Mesothelial cell of epicardium (in vitro differentiated cells): Measurements from ENCODE around the gene RPL15. TPM values are rescaled to one million over a fixed set of nuclear protein-coding genes. Genes with fewer than 3 reads are reported as not detected.
A peak's percentile ranks its signal among the peaks of the same experiment; 100 is the strongest.

ENCODE experiments used
- DNase-seq, 2 experiments: peaks; one replicate each; pipeline ENCODE4 v3.0.0; 2021; ENCODE audit warnings: low spot score in 2 of 2; ENCODE audit not compliant: unreplicated experiment in 2 of 2
- H3K27ac Mint-ChIP-seq: 2 replicates; pipeline ENCODE4 v1.8.0; 2021; ENCODE audit warnings: mixed read lengths
- H3K27me3 Mint-ChIP-seq: 2 replicates; pipeline ENCODE4 v1.8.0; 2021; ENCODE audit warnings: low read depth, mixed read lengths
- H3K36me3 Mint-ChIP-seq: 2 replicates; pipeline ENCODE4 v1.8.0; 2021; ENCODE audit warnings: mixed read lengths
- H3K4me1 Mint-ChIP-seq: 2 replicates; pipeline ENCODE4 v1.8.0; 2021; ENCODE audit warnings: mixed read lengths
- H3K4me3 Mint-ChIP-seq: 2 replicates; pipeline ENCODE4 v1.8.0; 2021; ENCODE audit warnings: mild to moderate bottlenecking, moderate library complexity, mixed read lengths
- H3K9me3 Mint-ChIP-seq: 2 replicates; pipeline ENCODE4 v1.8.0; 2021; ENCODE audit warnings: mixed read lengths
- total RNA-seq: library from RNA; stranded (reverse); gene quantifications from 3 replicates; pipeline ENCODE4 v1.2.1, GENCODE V29; 2021
- TF ChIP-seq, protein P1 (sequence below): fragments of 200-600 bp; sonication (generic); IDR thresholded peaks from one replicate; pipeline ENCODE4 v1.5.0; 2021; ENCODE audit warnings: antibody characterized with exemption; ENCODE audit not compliant: unreplicated experiment

Gene RPL15
- total RNA-seq, 1 donor from 2014 or later, result 1,989 TPM

- peaks cover 7% of the 10 kb centered on the region for H3K9me3 Mint-ChIP-seq
- H3K27ac Mint-ChIP-seq, result no peak overlapping the region
- no peak overlapping the region for H3K4me3 Mint-ChIP-seq
- H3K4me1 Mint-ChIP-seq, result peaks cover 10% of the 10 kb centered on the region
- no peak for DNase-seq
- TF ChIP-seq, protein P1, sequence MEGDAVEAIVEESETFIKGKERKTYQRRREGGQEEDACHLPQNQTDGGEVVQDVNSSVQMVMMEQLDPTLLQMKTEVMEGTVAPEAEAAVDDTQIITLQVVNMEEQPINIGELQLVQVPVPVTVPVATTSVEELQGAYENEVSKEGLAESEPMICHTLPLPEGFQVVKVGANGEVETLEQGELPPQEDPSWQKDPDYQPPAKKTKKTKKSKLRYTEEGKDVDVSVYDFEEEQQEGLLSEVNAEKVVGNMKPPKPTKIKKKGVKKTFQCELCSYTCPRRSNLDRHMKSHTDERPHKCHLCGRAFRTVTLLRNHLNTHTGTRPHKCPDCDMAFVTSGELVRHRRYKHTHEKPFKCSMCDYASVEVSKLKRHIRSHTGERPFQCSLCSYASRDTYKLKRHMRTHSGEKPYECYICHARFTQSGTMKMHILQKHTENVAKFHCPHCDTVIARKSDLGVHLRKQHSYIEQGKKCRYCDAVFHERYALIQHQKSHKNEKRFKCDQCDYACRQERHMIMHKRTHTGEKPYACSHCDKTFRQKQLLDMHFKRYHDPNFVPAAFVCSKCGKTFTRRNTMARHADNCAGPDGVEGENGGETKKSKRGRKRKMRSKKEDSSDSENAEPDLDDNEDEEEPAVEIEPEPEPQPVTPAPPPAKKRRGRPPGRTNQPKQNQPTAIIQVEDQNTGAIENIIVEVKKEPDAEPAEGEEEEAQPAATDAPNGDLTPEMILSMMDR, result no peak
- H3K36me3 Mint-ChIP-seq, result no peaks in the 10 kb centered on the region
- no peaks in the 10 kb centered on the region for H3K27me3 Mint-ChIP-seq
Measured at GRCh38 chr3:23940775-23941174, 23.8 kb downstream of the RPL15 start.

DNA sequence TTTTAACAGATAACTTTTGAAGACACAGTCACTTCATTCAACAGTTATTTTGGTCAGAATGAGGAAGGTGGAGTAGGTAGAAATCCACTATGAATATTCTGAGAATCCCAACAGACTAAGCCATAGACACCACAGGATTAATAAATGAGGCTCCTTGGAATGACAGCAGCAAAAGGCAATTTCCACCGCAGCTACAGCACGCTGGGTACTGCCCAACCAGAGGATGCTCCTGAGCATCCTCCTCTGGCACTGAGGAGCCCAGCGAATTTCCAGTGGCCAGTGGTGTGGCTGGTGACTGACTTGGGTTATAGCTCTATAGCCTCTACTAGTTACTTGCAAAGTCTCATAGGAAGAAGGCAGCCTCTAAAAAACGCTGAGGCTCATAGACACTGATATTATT lies 24.5 kb downstream of the RPL15 start:
- TF ChIP-seq, protein P1, result no peak
- Mint-ChIP-seq H3K4me3 (no peak overlapping the region), H3K27me3 (no peaks in the 10 kb centered on the region), H3K4me1 (peaks cover 10% of the 10 kb centered on the region), H3K36me3 (no peaks in the 10 kb centered on the region), H3K27ac (no peak overlapping the region), H3K9me3 (peaks cover 7% of the 10 kb centered on the region)
- no peak for DNase-seq

GRCh38 chr3:23942546-23942945 lies 25.6 kb downstream of the RPL15 start:
- Mint-ChIP-seq H3K36me3 (no peaks in the 10 kb centered on the region), H3K27me3 (no peaks in the 10 kb centered on the region), H3K27ac (no peak overlapping the region), H3K4me1 (peaks cover 16% of the 10 kb centered on the region), H3K4me3 (no peak overlapping the region), H3K9me3 (peaks cover 7% of the 10 kb centered on the region)
- TF ChIP-seq, protein P1, result no peak
- no peak for DNase-seq

- H3K27ac Mint-ChIP-seq, result peak overlapping the region; percentile 75
- H3K4me3 Mint-ChIP-seq, result peak overlapping the region; percentile 74
- H3K4me1 Mint-ChIP-seq, result peaks cover 23% of the 10 kb centered on the region
- no peak for DNase-seq
- no peaks in the 10 kb centered on the region for H3K27me3 Mint-ChIP-seq
- no peaks in the 10 kb centered on the region for H3K36me3 Mint-ChIP-seq
- TF ChIP-seq, protein P1, result no peak
- no peaks in the 10 kb centered on the region for H3K9me3 Mint-ChIP-seq
Measured at GRCh38 chr3:23944007-23944783, 27.3 kb downstream of the RPL15 start.

DNA sequence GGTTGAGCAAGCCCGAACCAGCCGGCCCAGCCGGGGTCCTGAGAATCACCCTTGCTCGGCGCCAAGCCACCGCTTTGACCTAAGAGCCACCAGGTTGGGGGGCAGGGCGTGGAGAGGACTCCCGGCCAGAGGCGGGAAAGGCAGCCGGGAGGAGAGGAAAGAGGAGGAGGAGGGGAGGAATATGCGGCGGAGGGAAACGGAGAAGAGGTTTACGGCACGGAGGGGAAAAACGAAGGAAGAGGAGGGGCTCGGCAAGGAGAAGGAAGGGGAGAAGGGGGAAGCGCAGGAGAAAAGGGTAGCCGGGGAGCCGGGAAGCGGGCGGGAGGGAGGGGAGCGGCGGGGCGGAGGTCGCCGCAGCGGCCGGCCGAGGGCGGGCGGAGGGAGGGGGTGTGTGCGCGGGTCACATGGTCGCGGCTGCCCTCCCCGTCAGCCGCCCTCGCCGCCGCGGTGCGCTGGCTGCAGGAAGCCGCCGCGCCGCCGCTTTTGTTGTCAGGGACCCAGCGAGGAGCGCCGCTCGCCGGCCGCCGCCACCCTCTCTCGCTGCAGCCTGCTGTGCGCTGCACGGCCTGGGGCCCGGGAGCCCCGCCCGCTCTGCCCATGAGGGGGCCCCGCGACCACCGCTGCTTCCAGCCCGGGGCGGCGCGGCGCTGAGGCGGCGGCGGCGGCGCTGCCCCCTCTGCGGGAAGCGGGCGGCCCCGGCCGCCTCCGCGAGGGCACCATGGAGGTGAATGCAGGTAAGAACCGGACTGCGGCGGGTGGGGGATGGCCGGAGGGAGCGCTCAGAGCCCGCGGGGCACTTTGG lies 28.1 kb downstream of the RPL15 start, which contains the start of gene NR1D2:
Gene NR1D2 (plus strand): TSS at position 426 of the 802 bp plus-strand sequence. CDS start 293 bp downstream, at position 719.
- H3K36me3 Mint-ChIP-seq, result no peaks in the 10 kb centered on the region

More for the DNA sequence above, 28.1 kb downstream of the RPL15 start, which contains the start of gene NR1D2:
- peak; percentile 73 to 81 for DNase-seq
- H3K27me3 Mint-ChIP-seq, result no peaks in the 10 kb centered on the region
- TF ChIP-seq, protein P1, result no peak
- peak within 1 kb of the TSS; percentile 97 for H3K27ac Mint-ChIP-seq
- no peaks in the 10 kb centered on the region for H3K9me3 Mint-ChIP-seq
- H3K4me1 Mint-ChIP-seq, result peaks cover 29% of the 10 kb centered on the region
- H3K4me3 Mint-ChIP-seq, result peak within 1 kb of the TSS; percentile 80
